ENCODE data around the gene RUSC1. TPM values are rescaled to one million over a fixed set of nuclear protein-coding genes. Genes with fewer than 3 reads are reported as not detected.

The RUSC1 gene
- total and polyA plus RNA-seq, 11 donors, result 14.6 to 28.0 (median 16.3) TPM

DNA sequence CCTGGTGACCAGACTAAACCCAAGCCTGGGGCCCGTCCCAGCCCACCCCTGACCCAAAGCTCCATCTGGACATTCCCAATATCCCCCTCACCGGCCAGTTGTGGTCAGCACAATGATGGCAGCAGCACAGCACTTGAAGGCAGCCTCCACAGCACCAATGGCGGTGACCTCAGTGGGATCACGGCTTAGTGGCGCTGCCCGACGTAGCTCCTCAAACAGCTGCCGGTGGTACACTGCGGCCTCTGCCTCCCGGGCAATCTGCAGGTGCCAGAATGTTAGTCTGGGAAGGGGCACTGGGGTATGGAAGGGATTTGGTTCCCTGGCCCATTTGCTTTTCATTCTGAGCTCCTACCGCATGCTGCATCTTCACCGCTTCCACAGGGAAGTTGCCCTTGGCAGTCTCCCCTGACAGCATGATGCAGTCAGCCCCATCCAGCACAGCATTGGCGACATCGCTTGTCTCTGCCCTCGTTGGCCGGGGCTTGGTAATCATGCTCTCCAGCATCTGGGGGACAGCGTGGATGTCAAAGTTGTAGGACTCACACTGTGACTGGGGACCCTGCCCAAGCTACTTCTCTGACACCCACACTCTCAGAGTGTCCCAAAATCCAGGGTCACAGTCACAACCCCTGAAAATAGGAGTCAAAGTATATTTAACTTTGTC, 27.5 kb upstream of the RUSC1 start:
- DNase-seq (no peak), ATAC-seq (no peak)
- 85 to 89% (median 86%) methylated on average over 17 of the region's 17 CpGs for WGBS, 4 donors
- Histone ChIP-seq H3K4me3 (no peak overlapping the region), H3K9me3 (no peaks in the 10 kb centered on the region), H3K4me1 (peaks cover 0 to 10% (median 4%) of the 10 kb centered on the region in 12 donors), H3K36me3 (no peaks in the 10 kb centered on the region), H3K27ac (no peak overlapping the region), H3K27me3 (peaks cover 6 to 41% (median 29%) of the 10 kb centered on the region in 9 donors)
- intact Hi-C loops (cut with DNase I), result no loop called here
- no peak for TF ChIP-seq POLR2A (IDR thresholded peaks at IDR 0.05)
- TF ChIP-seq, protein P1, sequence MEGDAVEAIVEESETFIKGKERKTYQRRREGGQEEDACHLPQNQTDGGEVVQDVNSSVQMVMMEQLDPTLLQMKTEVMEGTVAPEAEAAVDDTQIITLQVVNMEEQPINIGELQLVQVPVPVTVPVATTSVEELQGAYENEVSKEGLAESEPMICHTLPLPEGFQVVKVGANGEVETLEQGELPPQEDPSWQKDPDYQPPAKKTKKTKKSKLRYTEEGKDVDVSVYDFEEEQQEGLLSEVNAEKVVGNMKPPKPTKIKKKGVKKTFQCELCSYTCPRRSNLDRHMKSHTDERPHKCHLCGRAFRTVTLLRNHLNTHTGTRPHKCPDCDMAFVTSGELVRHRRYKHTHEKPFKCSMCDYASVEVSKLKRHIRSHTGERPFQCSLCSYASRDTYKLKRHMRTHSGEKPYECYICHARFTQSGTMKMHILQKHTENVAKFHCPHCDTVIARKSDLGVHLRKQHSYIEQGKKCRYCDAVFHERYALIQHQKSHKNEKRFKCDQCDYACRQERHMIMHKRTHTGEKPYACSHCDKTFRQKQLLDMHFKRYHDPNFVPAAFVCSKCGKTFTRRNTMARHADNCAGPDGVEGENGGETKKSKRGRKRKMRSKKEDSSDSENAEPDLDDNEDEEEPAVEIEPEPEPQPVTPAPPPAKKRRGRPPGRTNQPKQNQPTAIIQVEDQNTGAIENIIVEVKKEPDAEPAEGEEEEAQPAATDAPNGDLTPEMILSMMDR (IDR thresholded peaks at IDR 0.05), result no peak

DNA sequence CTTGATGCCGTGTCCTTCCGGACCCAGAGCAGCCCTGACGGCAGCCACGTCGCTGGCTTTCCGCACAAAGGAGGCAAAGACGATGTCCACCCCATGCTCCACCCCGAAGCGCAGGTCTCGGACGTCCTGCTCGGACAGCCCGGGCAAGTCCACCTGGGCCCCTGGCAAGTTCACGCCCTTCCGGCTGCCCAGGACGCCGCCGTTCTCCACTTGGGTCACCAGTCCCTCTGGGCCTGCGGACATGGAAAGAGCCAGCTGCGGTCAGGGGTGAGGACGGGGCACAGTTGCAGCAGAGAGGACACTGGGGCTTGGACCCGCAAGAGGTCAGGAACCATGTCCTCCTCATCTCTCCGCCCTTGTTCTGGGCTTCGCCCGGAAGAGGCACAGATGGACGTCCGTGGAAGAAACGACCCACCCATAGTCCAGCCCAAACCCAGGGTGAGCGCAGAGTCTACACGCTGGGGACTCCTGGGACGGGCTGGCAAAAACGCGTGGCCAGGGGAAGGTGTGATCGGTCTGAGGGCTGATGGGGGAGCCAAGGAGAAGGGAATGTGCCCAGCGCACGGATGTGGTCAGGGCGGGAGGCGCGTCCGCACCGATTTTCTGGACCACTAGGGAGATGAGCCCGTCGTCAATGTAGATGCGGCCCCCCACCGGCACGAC, 26.0 kb upstream of the RUSC1 start:
- 28 to 36% (median 32%) methylated on average over 27 to 46 of the region's 46 CpGs for WGBS, 4 donors

DNA sequence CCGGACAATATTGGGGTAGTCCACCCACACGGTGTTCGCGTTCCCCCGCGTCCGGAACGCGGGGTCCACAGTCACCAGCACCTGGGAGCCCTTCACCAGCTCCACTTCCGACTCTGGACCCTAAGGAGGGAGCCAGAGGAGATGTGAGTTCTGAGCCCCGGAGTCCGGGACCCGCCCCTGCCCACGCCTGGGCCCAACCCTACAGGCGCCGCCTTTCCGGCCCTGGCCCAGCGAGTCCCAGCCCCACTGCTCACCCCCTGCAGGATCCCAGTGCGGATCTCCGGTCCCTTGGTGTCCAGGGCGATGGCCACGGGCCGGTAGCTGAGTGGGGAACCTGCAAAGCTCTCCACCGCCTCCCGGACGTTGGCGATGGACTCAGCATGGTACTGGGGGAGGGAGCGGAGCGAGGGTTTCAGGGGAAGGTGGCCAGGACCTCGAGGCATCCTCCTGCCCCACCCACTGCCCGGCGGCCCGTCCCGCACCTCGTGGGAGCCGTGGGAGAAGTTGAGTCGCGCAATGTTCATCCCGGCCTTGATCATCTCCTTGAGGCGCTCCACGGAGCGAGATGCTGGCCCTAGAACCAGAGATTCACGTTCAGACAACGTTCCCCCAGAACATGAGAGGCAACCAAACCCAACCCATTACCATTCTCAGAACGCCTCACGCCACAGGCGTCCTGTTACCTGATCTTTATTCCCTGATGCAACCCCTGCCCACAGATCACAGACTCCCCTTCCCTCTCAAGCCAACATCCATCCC, 25.3 kb upstream of the RUSC1 start:
- ATAC-seq (peak in 3 of 4 donors; percentile 38 to 53 (median 48)), DNase-seq (no peak)
- H3K27me3 ChIP-seq, result peaks cover 6 to 41% (median 29%) of the 10 kb centered on the region in 9 donors
- H3K27ac ChIP-seq, result no peak overlapping the region
- WGBS, 4 donors, result 12 to 25% (median 13%) methylated on average over 13 to 47 of the region's 47 CpGs
- TF ChIP-seq, protein P1 (IDR thresholded peaks at IDR 0.05), result no peak
- TF ChIP-seq POLR2A (IDR thresholded peaks at IDR 0.05), result no peak
- H3K4me3 ChIP-seq, result peak overlapping the region in 9 of 12 donors; percentile 6 to 30 (median 14)
- no peaks in the 10 kb centered on the region for H3K36me3 ChIP-seq
- no peaks in the 10 kb centered on the region for H3K9me3 ChIP-seq
- intact Hi-C loops (cut with DNase I), result no loop called here
- peaks cover 0 to 10% (median 4%) of the 10 kb centered on the region in 12 donors for H3K4me1 ChIP-seq

More for the DNA sequence above, 26.0 kb upstream of the RUSC1 start:
- Histone ChIP-seq H3K4me1 (peaks cover 0 to 10% (median 4%) of the 10 kb centered on the region in 12 donors), H3K9me3 (no peaks in the 10 kb centered on the region), H3K27me3 (peaks cover 6 to 41% (median 29%) of the 10 kb centered on the region in 9 donors), H3K4me3 (peak overlapping the region in 5 of 12 donors; percentile 8 to 30 (median 14)), H3K27ac (no peak overlapping the region), H3K36me3 (no peaks in the 10 kb centered on the region)
- intact Hi-C loops (cut with DNase I), result no loop called here
- TF ChIP-seq, protein P1 (IDR thresholded peaks at IDR 0.05), result no peak
- no peak for TF ChIP-seq POLR2A (IDR thresholded peaks at IDR 0.05)
- ATAC-seq, result peak in 2 of 4 donors; percentile 9 to 18
- DNase-seq, result no peak

DNA sequence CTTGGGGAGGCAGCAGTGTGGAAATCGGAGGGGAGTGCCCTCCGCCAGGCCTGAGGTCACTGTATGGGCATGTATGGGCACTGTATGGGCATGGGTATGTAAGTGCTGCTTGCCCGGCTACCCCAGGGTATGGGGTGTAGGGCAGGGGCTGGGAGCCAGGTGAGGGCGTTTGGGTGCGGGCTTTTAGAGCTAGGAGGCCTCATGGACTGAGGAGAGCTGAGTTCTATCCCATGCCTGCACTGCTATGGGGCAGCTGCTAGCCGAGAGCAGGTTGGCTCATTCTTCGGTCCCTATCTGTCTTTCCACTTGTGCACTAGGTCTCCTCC, 24.8 kb upstream of the RUSC1 start:
- 86 to 90% (median 88%) methylated on average over 7 of the region's 7 CpGs for WGBS, 4 donors
- ATAC-seq (no peak), DNase-seq (no peak)
- Histone ChIP-seq H3K4me3 (no peak overlapping the region), H3K27me3 (peaks cover 6 to 41% (median 29%) of the 10 kb centered on the region in 9 donors), H3K9me3 (no peaks in the 10 kb centered on the region), H3K27ac (no peak overlapping the region), H3K36me3 (no peaks in the 10 kb centered on the region), H3K4me1 (peaks cover 0 to 10% (median 4%) of the 10 kb centered on the region in 12 donors)
- TF ChIP-seq, protein P1 (IDR thresholded peaks at IDR 0.05), result no peak
- no peak for TF ChIP-seq POLR2A (IDR thresholded peaks at IDR 0.05)
- intact Hi-C loops (cut with DNase I), result no loop called here

Data from heart left ventricle (tissue), 16 donors.